NCI-H1105 (cell line): ENCODE results near the gene SH3PXD2B.
"Not testable (repeated sequence)": the region's sequence is repeated elsewhere in the genome, so short reads cannot be mapped to it uniquely, and the experiment has no call there.

Source experiments
- DNase-seq: peaks from one replicate; lab custom pipeline; 2025; lab: John Stamatoyannopoulos, UW

Gene SH3PXD2B

DNA sequence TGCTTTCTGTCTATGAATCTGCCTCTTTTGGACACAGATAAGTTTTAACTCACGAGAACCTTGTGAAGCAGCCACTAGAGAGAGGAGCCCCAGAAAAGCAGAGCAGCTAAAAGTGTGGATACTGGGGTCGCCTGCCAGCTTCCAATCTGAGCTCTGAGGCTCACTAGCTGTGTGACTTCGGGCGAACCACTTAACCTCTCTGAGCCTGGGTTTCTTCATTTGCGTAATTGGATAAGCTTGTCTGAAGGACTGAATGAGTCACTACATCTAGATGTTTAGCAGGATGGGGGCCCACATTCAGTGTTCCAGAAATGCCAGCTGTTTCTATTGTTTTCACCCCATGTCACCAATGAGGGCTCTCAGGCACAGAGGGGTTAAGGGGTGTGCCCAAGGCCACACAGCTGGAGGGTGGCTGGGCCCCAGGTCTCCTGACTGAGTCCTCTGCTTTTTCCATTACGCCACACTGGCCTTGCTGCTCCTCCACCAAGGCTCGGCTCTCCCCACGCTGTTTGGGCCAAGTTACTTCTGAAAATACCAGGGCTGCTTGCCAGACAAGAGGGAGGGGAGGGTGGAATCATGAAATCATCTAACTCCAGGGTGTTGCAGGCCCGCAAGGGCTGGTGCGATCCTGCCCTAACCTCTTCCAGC lies 36.2 kb downstream of the SH3PXD2B start:
- DNase-seq: no peak

DNA sequence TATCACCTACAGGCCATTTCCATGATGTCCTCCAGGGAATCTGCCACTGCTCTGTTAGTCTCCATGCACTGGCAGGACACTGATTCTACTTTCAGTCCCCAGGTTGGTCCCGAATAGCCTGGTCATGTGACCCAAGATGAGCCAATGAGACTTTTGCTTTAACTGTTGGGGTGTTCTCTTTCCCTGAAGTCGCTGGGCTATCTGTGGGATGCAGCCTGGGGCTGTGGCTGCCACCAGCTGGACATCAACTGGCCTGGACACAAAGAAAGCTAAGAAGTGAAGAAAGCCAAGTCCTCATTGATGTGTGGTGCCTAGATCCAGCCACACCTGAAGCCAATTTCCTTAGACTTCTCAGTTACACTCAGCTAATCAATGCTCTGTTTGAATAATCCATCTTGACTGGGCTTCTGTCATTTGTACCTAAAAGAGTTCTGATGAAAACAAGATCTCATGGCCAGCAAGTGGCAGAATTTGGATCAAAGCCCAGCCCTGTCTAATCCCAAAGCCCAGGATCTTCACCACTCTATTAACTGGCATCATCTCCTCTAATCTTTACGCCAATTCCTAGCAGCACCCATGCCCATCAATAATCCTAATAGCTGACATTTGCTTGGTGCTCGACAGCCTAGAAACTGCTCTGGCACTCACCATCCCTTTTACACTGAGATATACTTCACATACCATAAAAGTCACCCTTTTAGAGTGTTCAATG lies 37.0 kb downstream of the SH3PXD2B start:
- no peak for DNase-seq

DNA sequence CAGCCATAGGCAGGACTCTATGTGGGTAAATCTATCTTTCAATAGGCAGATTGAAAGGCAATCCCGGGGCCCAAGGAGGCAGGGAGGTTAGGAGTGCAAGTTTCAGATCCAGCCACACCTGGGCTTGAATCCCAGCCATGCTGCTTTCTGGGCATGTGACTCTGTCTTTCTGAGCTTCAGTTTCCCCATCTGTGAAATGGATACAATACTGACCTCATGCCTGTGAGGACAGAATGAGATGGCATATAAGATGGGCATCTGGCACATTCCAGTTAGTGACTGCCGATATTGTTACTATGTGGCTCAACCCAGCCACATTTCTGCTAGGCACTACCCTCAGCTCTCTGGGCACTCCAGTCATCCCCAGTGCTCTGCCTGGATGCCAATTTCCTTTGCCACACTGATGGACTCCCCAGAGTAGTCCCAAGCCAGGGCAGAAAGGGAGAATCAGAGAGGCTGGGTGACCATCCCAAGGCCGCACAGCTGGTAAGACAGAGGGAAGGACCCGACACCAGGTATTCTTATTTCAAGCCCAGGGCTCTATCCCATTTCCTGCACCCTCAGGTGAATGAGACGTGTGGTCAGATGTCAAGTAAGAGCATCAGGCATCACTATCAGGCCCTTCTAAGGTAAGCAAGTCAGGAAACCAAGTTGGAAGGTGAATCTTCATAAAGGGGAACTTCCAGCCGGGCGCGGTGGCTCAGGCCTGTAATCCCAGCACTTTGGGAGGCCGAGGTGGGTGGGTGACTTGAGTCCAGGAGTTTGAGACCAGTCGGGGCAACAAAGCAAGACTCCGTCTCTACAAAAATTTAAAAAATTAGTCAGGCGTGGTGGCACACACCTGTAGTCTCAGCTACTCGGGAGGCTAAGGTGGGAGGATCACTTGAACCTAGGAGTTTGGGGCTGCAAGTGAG lies 38.7 kb downstream of the SH3PXD2B start:
- DNase-seq: no peak

DNA sequence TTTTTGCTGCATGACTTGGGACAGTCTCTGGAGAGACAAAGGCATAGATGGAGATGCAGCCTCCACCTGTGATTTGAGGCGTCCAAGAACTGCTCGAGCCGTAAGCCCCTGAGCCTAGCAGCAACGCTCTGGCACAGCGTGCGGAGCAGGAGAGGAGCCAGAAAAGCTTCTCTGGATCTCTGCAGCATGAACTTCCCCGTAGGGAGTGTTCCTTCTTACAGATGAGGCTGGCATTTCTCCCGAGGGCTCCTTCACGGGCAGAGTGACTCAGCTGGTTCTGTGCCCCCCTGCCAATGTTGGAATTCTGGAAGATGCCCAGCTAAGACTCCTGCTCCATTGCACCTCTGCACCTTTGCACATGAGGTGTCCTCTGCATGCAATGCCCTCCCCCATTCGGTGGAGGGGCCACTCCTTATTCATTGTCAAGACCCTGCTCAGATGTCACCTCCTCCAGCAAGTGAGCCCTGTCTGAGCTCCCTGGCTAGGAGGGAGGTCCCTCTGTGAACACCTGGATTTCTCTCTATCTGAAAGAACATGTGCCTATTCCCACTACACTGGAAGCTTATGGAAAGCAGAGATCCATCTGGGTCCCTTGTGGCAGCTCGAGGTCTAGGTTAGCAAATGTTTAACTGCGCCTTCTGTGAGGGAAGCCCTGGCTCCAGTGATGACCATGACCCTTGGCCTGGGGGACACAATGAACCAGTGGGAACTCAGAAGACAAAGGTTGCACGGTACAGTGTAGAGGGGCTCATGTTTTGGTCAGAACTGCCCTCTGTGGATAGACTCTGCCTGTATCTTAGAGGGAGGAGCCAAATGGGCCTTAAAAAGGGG lies 39.6 kb downstream of the SH3PXD2B start:
- DNase-seq: no peak

DNA sequence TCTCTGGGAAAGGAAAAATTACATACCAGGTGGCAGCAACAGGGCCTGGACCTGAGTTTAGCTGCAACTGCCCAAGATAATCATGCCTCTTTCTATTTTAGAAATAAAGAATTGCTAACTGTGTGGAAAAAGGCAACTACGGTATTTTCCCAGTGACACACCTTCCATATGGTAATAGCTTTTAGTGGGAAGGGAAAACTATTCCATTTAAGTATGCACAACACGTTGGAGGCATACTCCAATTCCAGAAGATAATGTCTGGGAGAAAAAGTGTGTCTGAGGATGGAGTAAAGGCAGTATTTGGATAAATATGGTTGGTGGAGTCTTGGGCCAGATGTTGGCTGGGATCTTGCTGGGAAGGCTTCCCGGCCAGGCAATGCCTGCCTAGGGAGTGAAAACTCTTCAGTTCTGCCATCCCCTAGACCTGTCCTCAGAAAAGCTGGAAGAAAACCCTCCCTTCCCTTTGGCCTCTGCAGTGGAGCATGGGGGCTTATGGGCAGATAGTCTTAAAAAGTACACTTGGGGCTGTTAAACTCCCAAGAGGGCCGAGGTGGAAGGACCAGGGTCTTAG lies 40.6 kb downstream of the SH3PXD2B start:
- no peak for DNase-seq

DNA sequence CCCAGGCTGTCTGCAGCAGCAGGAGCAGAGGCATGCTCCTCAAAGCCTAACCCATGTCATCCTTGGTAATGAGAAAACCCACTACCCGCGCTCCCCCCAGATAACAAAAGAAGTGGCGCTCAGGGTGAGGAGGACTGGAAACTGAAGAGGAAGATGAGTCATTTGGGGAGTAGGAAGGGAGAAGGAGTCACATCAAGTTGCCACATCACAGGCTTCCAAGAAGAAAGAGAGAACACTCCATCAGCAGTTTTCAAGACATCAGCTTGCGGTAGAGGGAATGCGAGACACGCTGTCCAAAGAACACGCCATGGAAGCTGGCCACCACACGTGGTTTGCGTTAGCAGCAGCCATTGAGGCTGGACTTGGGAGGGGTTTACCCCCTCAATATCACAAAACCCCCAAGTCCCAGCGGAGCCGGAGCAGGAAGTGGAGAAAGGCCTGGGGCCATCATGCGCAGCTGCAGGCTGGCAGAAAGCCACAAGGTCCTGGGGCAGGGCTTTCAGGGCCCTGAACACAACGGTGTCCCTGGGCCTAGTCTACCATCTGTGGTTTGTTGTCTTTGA lies 41.5 kb downstream of the SH3PXD2B start:
- no peak for DNase-seq

DNA sequence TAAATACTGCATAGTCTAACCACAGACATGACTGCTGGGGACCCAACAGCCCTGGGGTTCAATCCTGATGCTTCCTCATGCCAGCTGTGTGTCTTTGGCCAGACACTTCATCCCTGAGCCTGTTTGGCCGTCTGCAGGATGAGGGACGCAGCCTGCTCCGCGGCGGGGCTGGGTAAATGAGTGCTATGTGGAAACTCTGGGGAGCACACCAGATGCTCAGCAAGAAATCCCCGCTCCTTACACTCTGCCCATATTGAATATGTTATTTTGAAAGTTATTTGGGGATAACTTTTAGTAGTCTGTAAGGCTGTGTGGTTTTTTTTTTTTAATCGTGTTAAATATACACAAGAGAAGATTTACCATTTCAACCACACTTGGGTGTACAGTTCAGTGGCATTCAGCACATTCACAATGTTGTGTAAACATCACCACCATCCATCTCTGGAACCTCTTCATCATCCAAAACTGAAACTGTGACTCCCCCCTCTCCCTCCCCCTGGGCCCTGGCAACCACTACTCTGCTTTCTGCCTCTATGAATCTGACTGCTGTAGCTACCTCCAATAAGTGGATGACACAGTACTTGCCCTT lies 42.7 kb downstream of the SH3PXD2B start:
- DNase-seq: no peak

DNA sequence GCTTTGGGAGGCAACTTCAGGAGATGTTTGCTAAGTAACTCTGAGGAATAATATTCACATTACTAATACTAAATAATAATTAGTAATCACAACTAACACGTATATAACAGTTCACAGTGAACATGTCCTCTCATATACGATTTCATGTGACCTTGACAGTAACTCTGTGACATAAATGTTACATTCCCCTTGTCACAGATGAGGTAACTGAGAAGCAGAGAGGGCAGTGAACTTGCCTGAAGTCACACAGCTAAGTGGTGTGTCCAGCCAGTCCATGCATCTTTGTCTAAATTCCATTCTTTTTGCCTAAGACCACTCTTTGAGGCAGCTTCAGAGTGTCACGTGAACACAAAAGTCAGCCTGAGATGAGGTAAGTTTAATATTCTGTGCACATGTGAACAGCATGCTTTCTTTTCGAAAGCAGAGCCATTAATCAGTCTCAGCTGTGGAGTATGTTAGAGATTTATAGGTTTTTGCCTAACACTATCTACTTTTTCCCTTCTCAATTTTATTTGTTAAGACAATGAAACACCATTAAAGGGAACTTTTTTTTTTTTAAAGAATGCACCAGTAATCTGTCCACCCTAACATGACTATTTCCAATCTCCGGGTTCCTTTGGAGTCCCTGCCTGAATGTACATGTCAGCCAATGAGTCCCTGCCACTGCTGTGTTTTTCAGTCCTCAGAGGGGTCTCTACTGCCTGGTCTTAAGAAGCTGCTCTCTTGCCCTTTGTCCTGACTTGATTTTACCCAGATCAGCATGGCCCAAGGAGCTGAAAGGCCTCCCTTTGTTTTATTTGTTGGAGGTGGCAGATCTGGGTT lies 43.5 kb downstream of the SH3PXD2B start:
- no peak for DNase-seq

DNA sequence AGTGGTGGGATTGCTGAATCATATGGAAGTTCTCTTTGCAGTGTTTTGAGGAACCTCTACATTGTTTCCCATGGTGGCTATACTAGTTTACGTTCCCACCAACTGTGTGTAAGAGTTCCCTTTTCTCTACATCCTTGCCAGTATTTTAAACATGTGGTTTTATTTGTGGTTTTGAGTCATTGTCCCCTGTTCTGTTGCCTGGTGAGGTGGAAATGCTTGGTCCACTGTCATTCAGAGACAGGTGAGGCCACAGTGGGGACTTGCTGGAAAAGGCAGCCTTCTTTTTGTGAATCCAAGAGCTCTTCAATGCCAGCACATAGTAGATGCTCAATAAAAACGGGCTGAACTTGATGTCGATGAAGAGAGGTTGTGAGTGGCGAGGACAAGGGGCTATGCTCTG lies 44.2 kb downstream of the SH3PXD2B start:
- no peak for DNase-seq

DNA sequence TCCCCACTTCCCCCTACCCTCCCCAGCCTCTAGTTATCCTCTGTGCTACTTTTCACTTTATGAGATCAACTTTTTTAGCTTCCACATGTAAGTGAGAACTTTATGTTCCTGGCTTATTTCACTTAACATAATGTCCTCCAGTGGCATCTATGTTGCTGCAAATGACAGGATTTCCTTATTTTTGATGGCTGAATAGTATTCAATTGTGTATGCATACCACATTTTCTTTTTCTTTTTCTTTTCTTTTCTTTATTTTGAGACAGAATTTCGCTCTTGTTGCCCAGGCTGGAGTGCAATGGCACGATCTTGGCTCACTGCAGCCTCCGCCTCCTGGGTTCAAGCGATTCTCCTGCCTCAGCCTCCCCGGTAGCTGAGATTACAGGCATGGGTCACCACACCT lies 44.8 kb downstream of the SH3PXD2B start:
- DNase-seq: not testable (repeated sequence)

DNA sequence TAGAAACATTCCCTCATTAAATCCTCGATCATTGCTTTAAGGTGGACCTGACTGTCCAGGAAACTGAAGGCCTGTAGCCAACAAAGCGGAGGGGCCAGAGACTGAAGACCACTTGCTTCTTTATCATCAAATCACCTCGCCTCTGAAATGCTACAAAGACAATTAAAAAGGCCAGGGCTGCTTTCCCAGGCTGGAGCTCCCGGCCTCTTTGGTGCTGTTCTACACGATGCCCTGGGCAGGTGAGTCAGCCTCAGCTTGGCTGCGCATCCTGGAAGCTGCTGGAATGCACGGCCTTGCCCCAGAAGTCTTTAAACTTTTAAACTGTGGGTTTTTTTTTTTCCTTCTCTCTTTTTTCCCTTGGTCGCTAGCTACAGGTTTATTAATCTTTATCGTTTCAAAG lies 46.5 kb downstream of the SH3PXD2B start:
- no peak for DNase-seq

DNA sequence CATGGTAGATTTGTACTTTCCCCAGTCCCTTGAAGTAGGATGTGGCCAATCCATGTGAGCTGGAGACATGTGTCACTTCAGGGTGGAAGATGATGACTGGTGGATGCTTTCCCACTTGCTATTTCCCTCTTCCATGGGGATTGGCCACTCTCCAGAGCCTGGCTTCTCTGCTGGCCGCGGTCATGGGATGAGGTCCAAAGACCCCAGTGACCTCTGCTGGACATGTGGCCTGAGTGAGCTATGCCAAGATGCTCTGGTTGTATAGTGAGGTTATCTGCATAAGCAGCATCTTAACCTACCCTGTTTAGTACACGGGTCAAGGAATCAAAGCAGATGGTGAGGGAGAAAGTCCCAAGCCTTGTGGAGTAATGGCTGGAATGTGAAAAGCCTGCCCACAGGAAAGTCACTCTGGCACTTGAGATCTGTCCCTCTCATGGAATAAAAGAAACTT lies 47.1 kb downstream of the SH3PXD2B start:
- no peak for DNase-seq

DNA sequence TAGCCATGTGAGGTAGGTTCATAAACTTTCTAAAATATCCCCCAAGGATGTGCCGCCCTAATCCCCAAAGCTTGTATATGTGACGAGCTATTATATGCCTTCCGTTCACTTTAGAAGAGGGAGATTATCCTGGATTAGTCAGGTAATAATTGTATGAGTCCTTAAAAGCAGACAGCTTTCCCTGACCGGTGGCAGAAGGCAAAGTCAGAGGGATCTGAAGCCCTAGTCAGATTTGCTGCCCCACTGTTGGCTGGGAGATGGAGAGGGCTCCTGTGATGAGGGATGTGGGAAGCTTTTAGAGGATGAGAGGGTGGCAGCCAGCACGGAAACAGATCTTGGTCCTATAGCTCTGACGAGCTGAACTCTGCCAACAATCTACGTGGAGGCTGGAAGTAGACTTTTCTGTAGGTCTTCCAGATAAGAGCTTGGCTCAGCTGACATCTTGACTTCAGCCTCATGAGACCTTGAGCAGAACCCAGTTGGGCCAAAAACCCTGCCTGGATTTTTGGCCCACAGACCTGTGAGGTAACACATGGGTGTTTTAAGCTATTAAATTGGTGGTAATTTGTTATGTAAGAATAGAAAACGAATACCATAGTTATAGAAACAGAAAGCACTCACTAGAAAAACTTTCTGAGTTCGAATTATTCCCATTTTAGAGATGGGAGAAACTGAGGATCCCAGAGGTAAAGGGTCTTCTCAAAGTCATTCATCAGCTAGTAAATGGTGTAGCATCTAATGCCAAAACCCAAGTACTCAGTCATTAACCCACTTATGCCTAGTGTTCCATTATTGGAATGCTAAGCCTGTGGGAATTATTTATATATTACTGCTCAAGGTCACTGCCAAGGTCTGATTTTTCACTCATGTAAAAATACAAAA lies 48.9 kb downstream of the SH3PXD2B start:
- DNase-seq: no peak

DNA sequence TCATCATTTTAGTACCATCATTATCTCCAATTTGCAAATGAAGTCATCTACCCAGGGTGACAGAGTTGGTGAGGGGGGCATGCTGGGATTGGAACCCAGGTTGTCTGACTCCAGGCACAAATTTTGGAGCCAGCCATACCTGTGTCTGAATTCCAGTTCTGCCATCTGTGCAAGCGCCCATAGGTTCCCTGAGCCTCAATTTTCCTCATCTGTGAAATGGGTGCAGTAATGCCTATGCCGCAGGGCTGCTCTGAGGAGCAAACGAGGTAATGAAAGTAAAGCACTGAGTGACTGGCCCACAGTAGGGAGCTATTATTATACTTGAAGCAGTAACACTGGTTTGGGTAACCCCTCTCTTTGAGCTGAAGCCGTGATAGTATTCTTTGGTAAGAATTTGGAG lies 49.6 kb downstream of the SH3PXD2B start:
- no peak for DNase-seq

DNA sequence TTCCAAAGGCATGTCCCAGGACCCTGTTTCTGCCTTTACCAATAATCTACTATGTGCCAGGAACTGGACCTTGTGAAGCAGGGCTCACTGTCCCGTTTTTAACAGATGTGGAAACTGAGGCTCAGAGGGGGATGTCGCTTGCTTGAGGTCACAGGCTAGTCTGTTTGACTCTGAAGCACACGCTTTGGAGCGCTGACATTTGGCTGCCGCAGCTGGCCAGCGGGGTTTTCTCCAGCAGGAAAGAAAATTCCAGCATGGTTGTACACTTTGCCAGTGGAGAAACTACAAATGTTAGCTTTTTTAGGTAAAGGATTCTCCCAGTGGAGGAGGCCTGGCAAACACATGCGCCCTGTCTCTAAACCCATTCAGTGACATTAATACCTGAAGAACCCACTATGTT lies 50.5 kb downstream of the SH3PXD2B start:
- no peak for DNase-seq

DNA sequence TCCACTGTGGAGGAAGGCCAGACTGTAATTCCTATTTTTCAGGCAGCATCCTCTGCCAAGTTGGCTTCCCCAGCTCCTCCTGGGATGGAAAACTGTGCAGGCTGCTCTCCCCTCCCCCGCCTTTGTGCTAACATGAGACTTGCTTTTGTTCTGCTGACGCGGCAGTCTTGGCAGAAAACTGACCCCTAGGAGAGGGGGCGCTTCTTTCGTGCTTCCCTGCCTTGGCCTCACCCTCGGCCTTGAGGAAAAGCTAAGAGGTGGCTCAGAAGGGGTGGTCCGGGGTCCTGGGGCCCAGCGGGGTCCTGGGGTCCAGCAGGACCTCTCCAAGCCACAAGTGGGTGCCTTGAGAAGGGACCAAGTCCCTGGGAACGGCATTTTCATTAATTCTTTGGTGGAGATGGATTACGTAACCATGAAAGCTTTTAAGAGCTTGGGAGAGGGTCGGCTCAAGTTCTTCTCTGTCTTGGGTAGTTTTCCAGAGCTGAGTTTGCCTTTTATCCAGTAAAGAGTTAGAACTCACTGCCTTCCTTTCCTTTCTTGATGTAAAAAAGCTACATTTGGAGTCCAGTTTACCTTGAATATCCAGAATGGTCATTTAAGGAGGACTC lies 51.0 kb downstream of the SH3PXD2B start:
- DNase-seq: no peak

DNA sequence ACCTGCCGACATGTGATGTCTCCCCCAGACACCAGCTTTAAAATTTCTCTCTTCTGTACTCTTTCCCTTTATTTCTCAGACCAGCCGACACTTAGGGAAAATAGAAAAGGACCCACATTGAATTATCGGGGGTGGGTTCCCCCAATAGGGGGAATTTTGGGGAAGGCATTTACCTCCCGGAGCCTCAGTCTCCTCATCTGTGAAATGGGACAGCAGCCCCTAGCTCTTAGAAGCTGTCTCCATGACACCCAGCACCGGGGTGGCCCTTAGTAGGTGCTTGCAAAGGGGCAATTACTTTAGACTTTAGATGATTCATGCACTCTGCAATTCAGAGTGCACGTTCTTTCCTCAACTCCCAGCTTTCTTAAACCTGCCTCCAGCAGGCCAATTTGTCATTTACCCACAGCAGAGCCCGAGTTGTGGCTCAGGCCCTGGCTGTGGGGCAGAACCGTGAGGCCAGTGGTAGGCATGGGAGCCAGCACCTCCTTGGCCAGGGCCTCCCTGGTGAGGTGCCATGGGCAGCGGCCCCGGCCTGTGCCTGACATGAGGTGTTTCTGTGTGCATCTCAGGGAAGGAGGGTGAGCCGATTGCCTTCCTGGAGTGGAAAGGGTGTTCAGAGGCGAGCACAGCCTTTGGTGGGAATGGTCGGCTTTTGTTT lies 51.7 kb downstream of the SH3PXD2B start:
- DNase-seq: no peak

DNA sequence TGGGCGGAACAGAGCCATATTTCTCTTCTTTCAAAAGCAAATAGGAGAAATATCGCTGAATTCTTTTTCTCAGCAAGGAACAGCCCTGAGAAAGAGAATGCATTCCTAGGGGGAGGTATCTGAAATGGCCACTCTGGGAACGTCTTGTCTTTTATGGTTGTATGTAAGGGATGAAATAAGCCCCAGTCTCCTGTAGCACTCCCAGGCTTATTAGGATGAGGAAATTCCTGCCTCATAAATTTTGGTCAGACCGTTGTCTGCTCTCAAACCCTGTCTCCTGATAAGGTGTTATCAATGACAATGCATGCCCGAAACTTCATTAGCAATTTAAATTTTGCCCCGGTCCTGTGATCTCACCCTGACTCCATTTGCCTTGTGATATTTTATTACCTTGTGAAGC lies 52.3 kb downstream of the SH3PXD2B start:
- DNase-seq: not testable (repeated sequence)
